OCI-LY7 (cell line): Measurements from ENCODE around the gene EXOG. TPM values are rescaled to one million over a fixed set of nuclear protein-coding genes. Genes with fewer than 3 reads are reported as not detected.

Experiments
- BruUV-seq: library from RNA; stranded (reverse); fragments of 400-500 nt; replicated peaks from 2 replicates; lab custom pipeline; 2021; lab: Mats Ljungman, UMichigan
- CTCF ChIA-PET: fragments of 300-600 bp; sonication (Branson Sonifier 250); formaldehyde crosslinking; loops from one replicate; lab custom pipeline; 2022; ENCODE audit warnings: antibody characterized with exemption; ENCODE audit not compliant: unreplicated experiment; lab: Charles Lee
- POLR2A ChIA-PET: fragments of 300-600 bp; sonication (Branson Sonifier 250); formaldehyde crosslinking; loops from one replicate; lab custom pipeline; 2022; ENCODE audit warnings: antibody characterized with exemption; lab: Charles Lee
- DNase-seq: peaks from one replicate; pipeline ENCODE4 v3.0.0-alpha.2; 2015; ENCODE audit warnings: low spot score
- H2AFZ ChIP-seq: fragments of 200-600 bp; sonication (generic), shearing (Covaris generic); 2 replicates; pipeline ENCODE4 v1.6.1; 2014; ENCODE audit warnings: mild to moderate bottlenecking, antibody characterized with exemption, low read length, moderate library complexity
- H3K27ac ChIP-seq: fragments of 200-600 bp; sonication (generic); 2 replicates; pipeline ENCODE4 v1.5.1; 2014; ENCODE audit warnings: mixed run types, low read depth, mild to moderate bottlenecking, moderate library complexity, low read length, inconsistent platforms; ENCODE audit not compliant: poor library complexity, severe bottlenecking
- H3K36me3 ChIP-seq: fragments of 200-600 bp; sonication (generic); 2 replicates; pipeline ENCODE4 v1.6.1; 2014; ENCODE audit warnings: mild to moderate bottlenecking, antibody characterized with exemption, low read length, moderate library complexity, mixed read lengths; ENCODE audit not compliant: insufficient read depth
- H3K4me1 ChIP-seq: fragments of 200-600 bp; sonication (generic); 2 replicates; pipeline ENCODE4 v1.5.1; 2014; ENCODE audit warnings: mild to moderate bottlenecking, low read length; ENCODE audit not compliant: insufficient read depth, poor library complexity, severe bottlenecking
- H3K4me2 ChIP-seq: fragments of 200-600 bp; sonication (generic); 2 replicates; pipeline ENCODE4 v1.6.1; 2014; ENCODE audit warnings: mild to moderate bottlenecking, low read length
- H3K4me3 ChIP-seq: fragments of 200-600 bp; sonication (generic); 2 replicates; pipeline ENCODE4 v1.5.1; 2014; ENCODE audit warnings: mild to moderate bottlenecking, low read depth, low read length; ENCODE audit not compliant: poor library complexity, severe bottlenecking
- H3K79me2 ChIP-seq: fragments of 200-600 bp; sonication (generic); 2 replicates; pipeline ENCODE4 v1.6.1; 2016; ENCODE audit warnings: low read depth, mild to moderate bottlenecking, low read length, moderate library complexity, mixed read lengths; ENCODE audit not compliant: insufficient read depth
- H3K9me2 ChIP-seq: fragments of 200-600 bp; sonication (generic); 2 replicates; pipeline ENCODE4 v1.6.1; 2016; ENCODE audit warnings: mild to moderate bottlenecking, low read length, mixed read lengths; ENCODE audit not compliant: insufficient read depth
- H3K9me3 ChIP-seq: fragments of 200-600 bp; sonication (generic); 2 replicates; pipeline ENCODE4 v1.6.1; 2014; ENCODE audit warnings: mild to moderate bottlenecking, mixed run types, low read length, mixed read lengths
- H4K20me1 ChIP-seq: fragments of 200-600 bp; sonication (generic); 2 replicates; pipeline ENCODE4 v1.6.1; 2014; ENCODE audit warnings: mild to moderate bottlenecking, antibody characterized with exemption, low read length, moderate library complexity, mixed read lengths; ENCODE audit not compliant: insufficient read depth
- CTCF ChIP-seq: fragments of 200-600 bp; sonication (generic); conservative IDR thresholded peaks from 2 replicates; pipeline ENCODE4 v1.5.1; 2014; ENCODE audit warnings: mild to moderate bottlenecking, antibody characterized with exemption, low read length, moderate library complexity, mixed read lengths
- EZH2phosphoT487 ChIP-seq: fragments of 200-600 bp; sonication (generic); IDR thresholded peaks from 2 replicates; pipeline ENCODE4 v1.6.1; 2018; ENCODE audit warnings: low read depth, borderline replicate concordance, mild to moderate bottlenecking, mixed run types, antibody characterized with exemption, low read length, moderate library complexity, mixed read lengths
- intact Hi-C: fragments of 100-400 bp; cut with micrococcal nuclease; formaldehyde crosslinking; loops from one replicate; pipeline ENCODE4 v1.10.0; 2022; ENCODE audit not compliant: unreplicated experiment
- total RNA-seq, 2 experiments: library from RNA; depleted of rRNA in 1 of 2; stranded (reverse); fragments of >200 nt in 1 of 2; shearing (Covaris generic) in 1 of 2; gene quantifications; 2 replicates each; pipeline ENCODE4 v1.2.3, GENCODE V29; 2014 to 2022

EXOG gene
- total RNA-seq, 2 experiments from 2014 or later: 30.7 to 41.2 TPM

DNA sequence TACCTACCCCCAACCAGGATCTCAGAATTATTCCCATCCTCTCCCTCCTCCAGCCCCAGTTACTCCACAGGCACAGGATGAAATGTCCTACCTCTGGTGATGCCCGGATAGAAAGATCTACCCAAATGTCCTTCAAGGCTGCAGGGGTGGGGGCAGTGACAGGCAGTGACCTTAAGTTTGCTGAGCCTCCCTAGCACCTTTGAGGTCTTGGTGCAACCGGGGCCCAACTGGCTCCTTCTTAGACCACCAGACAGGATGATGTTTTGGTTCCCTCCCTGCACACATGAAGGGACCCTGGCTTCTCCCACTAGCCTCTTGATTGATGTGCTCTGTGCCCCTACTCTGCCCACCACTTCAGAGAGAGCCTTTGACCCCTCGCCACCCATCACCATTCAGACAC lies 36.4 kb downstream of the EXOG start:
- H3K9me3 ChIP-seq: no peaks in the 10 kb centered on the region
- H3K36me3 ChIP-seq: peaks cover 6% of the 10 kb centered on the region; the same call in 1 of the 2 replicates
- H2AFZ ChIP-seq: no peak overlapping the region
- H3K4me2 ChIP-seq: no peak overlapping the region
- H3K4me3 ChIP-seq: no peak overlapping the region
- ChIA-PET CTCF (no interaction called here), POLR2A (no interaction called here)
- BruUV-seq: no TSS peak
- no peaks in the 10 kb centered on the region for H3K9me2 ChIP-seq
- TF ChIP-seq CTCF (no peak), EZH2phosphoT487 (no peak)
- no peaks in the 10 kb centered on the region for H4K20me1 ChIP-seq
- H3K79me2 ChIP-seq: no peaks in the 10 kb centered on the region
- intact Hi-C loops: no loop called here
- DNase-seq: no peak
- no peaks in the 10 kb centered on the region for H3K4me1 ChIP-seq
- no peak overlapping the region for H3K27ac ChIP-seq

DNA sequence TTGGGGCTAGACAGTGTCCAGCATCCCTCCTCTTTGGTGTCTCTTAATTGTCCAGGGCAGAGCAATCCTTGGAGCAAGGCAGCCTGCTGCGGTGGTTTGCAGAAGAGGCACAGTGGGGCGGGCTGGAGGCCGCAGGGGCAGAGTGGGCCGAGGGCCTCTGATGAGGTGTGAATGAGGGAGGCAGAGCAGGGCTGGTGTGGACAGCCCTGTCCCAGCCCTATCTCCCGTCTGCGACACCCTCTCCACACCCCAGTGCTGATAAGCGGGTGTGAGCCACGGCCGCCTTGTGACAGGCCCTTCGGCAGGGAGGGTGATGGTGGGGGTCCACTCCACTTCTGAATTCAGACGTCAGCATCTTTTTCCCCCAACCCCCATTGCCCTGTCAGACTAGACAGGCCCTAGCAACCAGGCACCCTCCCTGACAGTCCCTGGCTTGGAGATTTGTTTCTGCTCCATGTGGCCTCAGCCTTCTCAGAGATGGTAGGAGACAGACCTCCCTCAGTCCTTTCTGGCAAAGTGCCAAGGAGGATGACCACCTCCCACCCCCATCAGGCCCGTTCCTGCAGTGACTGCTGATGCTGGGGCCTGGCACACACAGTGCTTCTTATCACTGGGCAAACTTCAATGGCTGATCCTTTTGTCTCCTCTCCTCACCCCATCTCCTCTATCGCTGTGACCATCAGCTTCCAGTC lies 37.3 kb downstream of the EXOG start:
- H4K20me1 ChIP-seq: no peaks in the 10 kb centered on the region
- no peaks in the 10 kb centered on the region for H3K9me3 ChIP-seq
- POLR2A ChIA-PET: no interaction called here
- TF ChIP-seq EZH2phosphoT487: no peak
- no peak for TF ChIP-seq CTCF
- no peak overlapping the region for H3K4me3 ChIP-seq
- no peaks in the 10 kb centered on the region for H3K9me2 ChIP-seq
- intact Hi-C loops: no loop called here
- BruUV-seq: no TSS peak
- H3K36me3 ChIP-seq: no peaks in the 10 kb centered on the region
- no peaks in the 10 kb centered on the region for H3K79me2 ChIP-seq
- H3K4me2 ChIP-seq: no peak overlapping the region
- CTCF ChIA-PET: no interaction called here
- no peak overlapping the region for H2AFZ ChIP-seq
- H3K4me1 ChIP-seq: no peaks in the 10 kb centered on the region
- DNase-seq: no peak
- H3K27ac ChIP-seq: no peak overlapping the region

GRCh38 chr3:38534180-38534579 lies 38.0 kb downstream of the EXOG start:
- CTCF ChIA-PET: no interaction called here
- TF ChIP-seq EZH2phosphoT487: no peak
- TF ChIP-seq CTCF: no peak
- no TSS peak for BruUV-seq

More at GRCh38 chr3:38534180-38534579, 38.0 kb downstream of the EXOG start:
- Histone ChIP-seq H3K9me2 (no peaks in the 10 kb centered on the region), H3K9me3 (no peaks in the 10 kb centered on the region), H2AFZ (no peak overlapping the region), H3K79me2 (no peaks in the 10 kb centered on the region), H3K4me1 (no peaks in the 10 kb centered on the region), H4K20me1 (no peaks in the 10 kb centered on the region), H3K4me3 (no peak overlapping the region), H3K4me2 (no peak overlapping the region), H3K27ac (no peak overlapping the region), H3K36me3 (no peaks in the 10 kb centered on the region)
- intact Hi-C loops: no loop called here
- no peak for DNase-seq
- POLR2A ChIA-PET: no interaction called here
